ENCODE data around the gene DIPK2B.

DNA sequence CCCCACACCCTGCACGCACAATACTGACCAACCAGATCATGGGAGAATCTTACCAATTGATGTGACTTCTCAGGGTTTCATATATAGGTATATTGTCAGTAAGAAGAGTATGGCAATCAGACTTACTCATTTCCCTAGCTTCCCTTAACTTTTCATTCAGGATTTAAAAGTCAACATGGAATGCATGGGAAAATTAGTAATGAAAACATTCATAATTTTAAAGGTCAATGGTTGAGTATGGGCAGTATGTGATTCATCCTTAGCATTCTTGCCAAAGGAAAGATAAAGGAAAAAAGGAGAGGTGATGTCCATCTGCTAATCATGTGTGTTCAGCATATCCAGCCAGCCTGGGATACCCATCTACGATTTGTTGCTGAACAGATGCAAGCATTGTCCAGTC is 4.0 kb downstream of the DIPK2B start:
- TF ChIP-seq, protein P1, sequence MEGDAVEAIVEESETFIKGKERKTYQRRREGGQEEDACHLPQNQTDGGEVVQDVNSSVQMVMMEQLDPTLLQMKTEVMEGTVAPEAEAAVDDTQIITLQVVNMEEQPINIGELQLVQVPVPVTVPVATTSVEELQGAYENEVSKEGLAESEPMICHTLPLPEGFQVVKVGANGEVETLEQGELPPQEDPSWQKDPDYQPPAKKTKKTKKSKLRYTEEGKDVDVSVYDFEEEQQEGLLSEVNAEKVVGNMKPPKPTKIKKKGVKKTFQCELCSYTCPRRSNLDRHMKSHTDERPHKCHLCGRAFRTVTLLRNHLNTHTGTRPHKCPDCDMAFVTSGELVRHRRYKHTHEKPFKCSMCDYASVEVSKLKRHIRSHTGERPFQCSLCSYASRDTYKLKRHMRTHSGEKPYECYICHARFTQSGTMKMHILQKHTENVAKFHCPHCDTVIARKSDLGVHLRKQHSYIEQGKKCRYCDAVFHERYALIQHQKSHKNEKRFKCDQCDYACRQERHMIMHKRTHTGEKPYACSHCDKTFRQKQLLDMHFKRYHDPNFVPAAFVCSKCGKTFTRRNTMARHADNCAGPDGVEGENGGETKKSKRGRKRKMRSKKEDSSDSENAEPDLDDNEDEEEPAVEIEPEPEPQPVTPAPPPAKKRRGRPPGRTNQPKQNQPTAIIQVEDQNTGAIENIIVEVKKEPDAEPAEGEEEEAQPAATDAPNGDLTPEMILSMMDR (conservative IDR thresholded peaks at IDR 0.05), result no peak
- no peak for TF ChIP-seq ZFX (IDR thresholded peaks at IDR 0.05)
